Activated T-helper 1 cell treated with anti-CD3 and anti-CD28 coated beads, Interleukin-12 subunit alpha, Interleukin-12 subunit beta, Interleukin-2, Interleukin-4 antibody, amounts not matched to agents 30 ng/mL and 10 ng/mL and 1 ng/mL, durations not matched to agents 14 hours and 24 hours and 36 hours (primary cell): Measurements from ENCODE around the gene TAL1. TPM values are rescaled to one million over a fixed set of nuclear protein-coding genes. Genes with fewer than 3 reads are reported as not detected.

Experiments used
- DNase-seq: peaks from one replicate; pipeline ENCODE4 v3.0.0; 2021; ENCODE audit warnings: low spot score
- H3K27ac Mint-ChIP-seq: one replicate; pipeline ENCODE4 v1.8.0; 2021; ENCODE audit warnings: mild to moderate bottlenecking, mixed read lengths
- H3K27me3 Mint-ChIP-seq: one replicate; pipeline ENCODE4 v1.8.0; 2022; ENCODE audit warnings: mild to moderate bottlenecking, moderate library complexity, mixed read lengths; ENCODE audit not compliant: insufficient read depth
- H3K36me3 Mint-ChIP-seq: one replicate; pipeline ENCODE4 v1.8.0; 2021; ENCODE audit warnings: low read depth, mixed read lengths
- H3K4me1 Mint-ChIP-seq: one replicate; pipeline ENCODE4 v1.8.0; 2021; ENCODE audit warnings: low read depth, mixed read lengths
- H3K4me3 Mint-ChIP-seq: one replicate; pipeline ENCODE4 v1.8.0; 2021; ENCODE audit warnings: mild to moderate bottlenecking, moderate library complexity, mixed read lengths
- H3K9me3 Mint-ChIP-seq: one replicate; pipeline ENCODE4 v1.8.0; 2021; ENCODE audit warnings: mixed read lengths
- intact Hi-C: fragments of 100-400 bp; cut with micrococcal nuclease; formaldehyde crosslinking; loops from one replicate; pipeline ENCODE4 v1.15.1; 2024
- total RNA-seq: library from RNA; stranded (reverse); gene quantifications from 2 replicates; pipeline ENCODE4 v1.2.3, GENCODE V29; 2022

TAL1 gene
- total RNA-seq, 1 donor from 2014 or later = not detected

DNA sequence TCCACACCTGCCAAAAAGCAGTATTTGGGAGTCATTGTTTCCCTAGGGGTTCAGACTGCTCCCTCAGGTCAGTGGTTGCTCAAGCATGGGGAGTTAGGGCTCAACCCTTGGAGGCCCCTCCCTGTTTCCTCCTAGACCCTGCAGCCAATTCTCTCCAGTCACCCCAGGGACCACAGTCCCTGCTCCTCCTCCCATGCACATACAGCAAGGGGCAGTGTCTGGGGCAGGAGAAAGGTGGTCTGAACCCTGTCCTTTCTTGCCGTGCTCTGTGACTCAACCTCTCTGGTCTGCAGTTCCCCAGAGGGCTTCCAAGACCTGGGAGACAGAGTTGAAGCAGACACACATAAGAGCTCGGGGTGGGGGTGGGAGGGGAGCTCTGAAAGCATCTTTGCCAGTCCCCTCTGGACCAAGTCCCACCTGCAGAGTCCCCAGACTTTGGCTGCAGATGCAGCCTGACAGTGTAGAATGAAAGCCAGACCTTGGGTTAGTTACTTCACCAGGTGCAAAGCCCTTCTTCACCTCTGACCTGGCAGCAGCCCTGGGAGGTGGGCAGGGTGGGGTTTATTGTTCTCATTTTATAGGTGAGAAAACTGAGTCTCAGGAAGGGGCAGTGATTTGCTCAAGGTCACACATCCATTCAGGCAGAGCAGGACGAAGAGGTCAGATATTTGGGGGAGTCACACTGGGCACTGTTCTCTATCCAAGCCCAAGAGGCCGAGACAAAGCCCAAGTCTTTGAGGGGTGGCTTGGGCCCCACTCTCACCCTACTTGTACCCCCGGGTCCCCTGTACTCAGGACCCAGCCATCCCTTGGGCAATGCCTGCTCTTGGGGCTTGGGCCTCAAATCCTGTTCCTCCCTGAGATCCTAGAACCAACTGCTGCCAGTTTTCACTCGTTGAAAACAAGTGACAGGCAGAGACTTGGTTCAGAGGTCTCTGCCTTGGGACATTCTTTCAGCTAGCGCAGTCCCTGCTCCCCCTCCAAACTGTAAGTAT is 42.9 kb downstream of the TAL1 start:
- H3K4me3 Mint-ChIP-seq = no peak overlapping the region
- peaks cover 4% of the 10 kb centered on the region for H3K27me3 Mint-ChIP-seq
- no peaks in the 10 kb centered on the region for H3K4me1 Mint-ChIP-seq
- DNase-seq = no peak
- H3K9me3 Mint-ChIP-seq = no peaks in the 10 kb centered on the region
- H3K36me3 Mint-ChIP-seq = no peaks in the 10 kb centered on the region
- intact Hi-C loops = no loop called here
- H3K27ac Mint-ChIP-seq = no peak overlapping the region

- Mint-ChIP-seq H3K9me3 (no peaks in the 10 kb centered on the region), H3K4me3 (no peak overlapping the region), H3K4me1 (no peaks in the 10 kb centered on the region), H3K27ac (no peak overlapping the region), H3K27me3 (peaks cover 5% of the 10 kb centered on the region), H3K36me3 (no peaks in the 10 kb centered on the region)
- no peak for DNase-seq
- intact Hi-C loops = no loop called here
Observed at GRCh38 chr1:47187926-47188250, 44.1 kb downstream of the TAL1 start.

DNA sequence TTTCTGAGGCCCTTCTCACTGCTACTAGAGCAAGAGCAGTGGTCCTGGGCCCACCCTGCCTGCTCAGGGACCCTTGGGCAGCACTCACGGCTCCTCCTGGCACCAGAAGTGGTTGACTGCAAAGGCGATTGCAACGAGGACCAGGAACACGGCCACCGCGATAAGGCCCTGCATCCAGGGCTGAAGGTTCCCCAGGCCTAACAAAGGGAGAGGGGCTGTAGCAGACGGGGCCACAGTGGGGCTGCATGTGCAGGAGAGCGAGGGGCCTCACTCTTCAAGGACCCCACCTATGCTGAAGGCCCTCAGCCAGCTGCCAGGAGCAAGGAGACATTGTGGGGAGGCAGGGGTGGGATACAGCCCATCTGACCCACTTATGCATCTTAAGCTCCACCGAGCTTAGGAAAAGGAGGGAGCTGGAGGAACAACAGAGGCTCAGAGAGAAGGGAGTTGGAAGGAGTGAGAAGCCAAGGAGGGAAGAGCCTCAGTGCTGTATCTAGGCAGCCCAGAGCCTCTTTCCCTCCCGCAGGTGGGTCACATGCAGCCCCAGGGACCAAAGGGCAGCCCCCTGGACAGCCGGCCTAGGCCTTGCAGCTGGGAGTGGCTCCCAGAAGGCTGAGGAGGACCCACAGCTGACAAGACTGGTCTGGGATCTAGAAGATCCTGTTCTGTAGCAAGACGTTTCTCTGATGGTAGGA is 44.6 kb downstream of the TAL1 start:
- no peaks in the 10 kb centered on the region for H3K36me3 Mint-ChIP-seq
- no peak for DNase-seq

DNA sequence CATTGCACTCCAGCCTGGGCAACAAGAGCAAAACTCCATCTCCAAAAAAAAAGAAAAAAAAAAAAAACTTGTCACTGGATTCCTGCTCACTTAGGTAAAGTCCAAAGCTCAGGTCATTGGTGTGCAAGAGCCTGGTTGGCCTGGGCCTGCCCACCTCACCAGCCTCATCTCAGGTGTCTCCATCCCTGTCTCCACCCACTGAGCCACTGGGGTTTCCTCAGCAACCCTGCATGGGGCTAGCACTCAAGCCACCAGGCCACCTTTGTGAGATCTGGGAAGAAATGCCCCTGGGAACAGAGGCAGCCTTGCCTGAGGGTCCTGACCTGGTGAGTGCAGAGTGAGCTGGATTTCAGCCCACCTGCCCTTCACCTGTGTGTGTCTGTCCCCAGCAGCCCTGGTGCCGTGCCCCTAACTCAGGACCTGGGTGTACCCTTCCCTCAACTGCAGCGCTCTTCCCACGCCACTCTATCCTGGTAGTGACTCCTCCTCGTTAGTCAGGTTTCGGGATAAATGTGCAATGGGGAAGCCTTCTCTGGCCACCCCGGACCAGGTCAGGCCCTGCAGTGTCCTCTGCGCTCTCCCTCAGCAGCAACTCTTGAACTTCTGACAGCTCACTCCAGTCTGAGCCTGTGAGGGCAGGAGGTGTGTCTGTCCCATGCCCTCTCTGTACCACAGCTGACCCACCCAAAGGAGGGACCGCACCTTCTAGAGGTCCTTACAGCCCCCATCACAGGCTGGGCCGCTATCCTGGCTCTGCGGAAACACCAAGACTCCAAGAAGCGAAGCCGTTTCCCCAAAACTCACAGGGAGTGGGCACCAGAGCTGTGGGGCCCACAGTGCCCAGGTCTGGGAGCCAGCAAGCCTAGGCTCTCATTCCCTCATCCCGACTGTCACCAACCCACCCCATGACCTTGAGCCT is 45.5 kb downstream of the TAL1 start:
- Mint-ChIP-seq H3K36me3 (no peaks in the 10 kb centered on the region), H3K4me3 (no peak overlapping the region), H3K9me3 (no peaks in the 10 kb centered on the region), H3K4me1 (no peaks in the 10 kb centered on the region), H3K27me3 (peaks cover 6% of the 10 kb centered on the region), H3K27ac (no peak overlapping the region)
- DNase-seq = no peak
- intact Hi-C loops = no loop called here

More for the DNA sequence above, 44.6 kb downstream of the TAL1 start:
- intact Hi-C loops = no loop called here
- H3K9me3 Mint-ChIP-seq = no peaks in the 10 kb centered on the region
- H3K4me1 Mint-ChIP-seq = no peaks in the 10 kb centered on the region
- H3K27ac Mint-ChIP-seq = no peak overlapping the region
- no peak overlapping the region for H3K4me3 Mint-ChIP-seq
- H3K27me3 Mint-ChIP-seq = peaks cover 5% of the 10 kb centered on the region

- Mint-ChIP-seq H3K27me3 (peaks cover 12% of the 10 kb centered on the region), H3K9me3 (no peaks in the 10 kb centered on the region), H3K4me3 (no peak overlapping the region), H3K36me3 (no peaks in the 10 kb centered on the region), H3K27ac (no peak overlapping the region), H3K4me1 (no peaks in the 10 kb centered on the region)
- intact Hi-C loops = no loop called here
- DNase-seq = no peak
Observed at GRCh38 chr1:47184822-47185677, 47.0 kb downstream of the TAL1 start.

DNA sequence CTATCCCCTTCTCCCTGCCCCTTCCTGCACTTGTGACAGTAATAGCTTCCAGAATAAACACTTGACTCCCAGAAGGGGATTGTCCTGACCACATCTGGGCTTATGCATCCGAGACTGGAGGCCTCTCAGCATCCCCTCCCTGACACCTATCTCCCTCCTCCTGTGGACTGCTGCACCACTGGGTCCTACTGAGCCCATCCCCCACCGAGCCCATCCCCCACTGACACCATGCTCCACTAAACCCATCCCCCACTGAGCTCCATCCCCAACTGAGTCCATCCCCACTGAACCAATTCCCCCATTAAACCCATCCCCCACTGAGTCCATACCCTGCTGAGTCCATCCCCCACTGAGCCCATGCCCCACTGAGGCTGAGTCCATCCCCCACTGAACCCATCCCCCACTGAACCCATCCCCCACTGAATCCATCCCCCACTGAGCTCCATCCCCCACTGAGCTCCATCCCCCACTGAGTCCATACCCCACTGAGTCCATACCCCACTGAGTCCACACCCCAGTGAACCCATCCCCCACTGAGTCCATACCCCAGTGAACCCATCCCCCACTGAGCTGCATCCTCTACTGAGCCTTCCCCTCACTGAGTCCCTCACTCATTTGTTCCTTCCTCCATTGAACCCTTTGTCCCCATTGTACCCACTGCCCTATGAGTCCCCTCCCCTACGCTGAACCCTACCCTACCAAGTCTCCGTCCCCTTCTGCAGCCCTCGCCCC is 47.8 kb downstream of the TAL1 start:
- Mint-ChIP-seq H3K4me1 (peaks cover 6% of the 10 kb centered on the region), H3K4me3 (no peak overlapping the region), H3K27me3 (peaks cover 17% of the 10 kb centered on the region), H3K27ac (no peak overlapping the region), H3K36me3 (no peaks in the 10 kb centered on the region), H3K9me3 (no peaks in the 10 kb centered on the region)
- intact Hi-C loops = no loop called here
- DNase-seq = no peak

DNA sequence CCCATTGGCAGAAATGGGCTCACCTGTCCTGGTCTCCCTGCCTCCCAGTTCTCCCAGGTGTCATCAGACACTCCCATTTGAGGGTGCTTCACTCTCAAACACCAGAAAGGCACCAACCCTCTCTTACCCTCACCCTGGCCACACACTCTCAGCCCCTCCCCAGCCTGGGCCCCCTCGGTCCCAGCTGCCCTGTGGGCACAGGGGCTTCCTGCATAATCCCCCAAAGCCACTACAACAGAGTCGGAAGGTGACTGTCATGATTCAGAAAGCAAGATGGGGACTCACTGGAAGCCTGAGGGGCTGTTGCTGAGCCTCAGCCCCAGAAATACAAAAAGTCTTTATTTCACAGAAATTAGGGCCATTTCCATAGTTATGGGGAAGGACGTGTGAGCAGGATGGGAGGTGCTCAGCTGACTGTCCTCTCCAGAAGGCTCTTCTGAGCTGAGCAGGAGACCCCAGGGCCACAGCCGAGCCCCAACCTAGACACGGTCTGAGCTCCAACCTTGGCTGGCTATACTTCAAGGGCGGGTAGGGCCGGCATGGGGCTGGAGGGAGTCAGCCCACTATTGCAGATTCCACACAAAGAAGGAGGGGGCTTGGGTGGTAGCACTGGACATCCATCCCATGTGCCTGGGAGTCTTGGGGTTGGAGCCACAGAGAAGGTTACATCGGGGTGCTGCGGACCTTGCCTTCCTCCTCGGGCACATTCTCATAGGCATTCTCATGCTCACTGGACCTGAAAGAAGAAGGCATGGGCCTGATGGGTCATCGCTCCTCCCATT is 48.5 kb downstream of the TAL1 start:
- H3K9me3 Mint-ChIP-seq = no peaks in the 10 kb centered on the region
- intact Hi-C loops = no loop called here
- H3K4me3 Mint-ChIP-seq = no peak overlapping the region
- no peaks in the 10 kb centered on the region for H3K36me3 Mint-ChIP-seq
- H3K4me1 Mint-ChIP-seq = peaks cover 13% of the 10 kb centered on the region
- H3K27ac Mint-ChIP-seq = no peak overlapping the region
- DNase-seq = no peak
- peaks cover 18% of the 10 kb centered on the region for H3K27me3 Mint-ChIP-seq

DNA sequence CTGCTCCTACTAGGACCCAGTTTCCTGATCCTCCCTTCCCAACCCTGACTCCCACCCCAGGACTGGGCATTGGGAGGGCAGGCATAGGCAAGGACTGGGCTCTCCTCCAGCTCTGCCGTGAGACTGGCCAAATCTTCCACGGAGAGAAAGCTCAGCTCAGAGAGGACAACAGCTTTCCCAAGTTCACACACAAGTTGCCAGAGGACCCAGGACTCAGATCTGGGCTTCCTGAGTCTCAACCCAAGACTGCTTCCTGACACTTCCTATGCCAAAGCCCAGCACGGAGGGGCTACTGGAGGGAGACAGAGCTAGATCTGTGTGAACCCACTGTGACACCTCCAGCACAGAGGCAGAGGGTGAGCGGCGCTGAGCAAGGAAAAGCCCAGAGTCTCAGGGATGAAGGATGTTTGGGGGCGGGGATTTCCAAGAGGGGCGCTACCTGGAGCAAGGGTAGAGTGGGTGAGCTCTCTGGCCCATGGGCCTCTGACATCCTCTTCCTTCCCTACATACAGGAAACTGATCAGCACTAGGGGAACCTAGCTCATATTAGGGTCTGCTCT is 49.3 kb downstream of the TAL1 start:
- Mint-ChIP-seq H3K27me3 (peaks cover 18% of the 10 kb centered on the region), H3K4me3 (no peak overlapping the region), H3K9me3 (no peaks in the 10 kb centered on the region), H3K4me1 (peaks cover 13% of the 10 kb centered on the region), H3K27ac (no peak overlapping the region), H3K36me3 (no peaks in the 10 kb centered on the region)
- intact Hi-C loops = no loop called here
- no peak for DNase-seq

DNA sequence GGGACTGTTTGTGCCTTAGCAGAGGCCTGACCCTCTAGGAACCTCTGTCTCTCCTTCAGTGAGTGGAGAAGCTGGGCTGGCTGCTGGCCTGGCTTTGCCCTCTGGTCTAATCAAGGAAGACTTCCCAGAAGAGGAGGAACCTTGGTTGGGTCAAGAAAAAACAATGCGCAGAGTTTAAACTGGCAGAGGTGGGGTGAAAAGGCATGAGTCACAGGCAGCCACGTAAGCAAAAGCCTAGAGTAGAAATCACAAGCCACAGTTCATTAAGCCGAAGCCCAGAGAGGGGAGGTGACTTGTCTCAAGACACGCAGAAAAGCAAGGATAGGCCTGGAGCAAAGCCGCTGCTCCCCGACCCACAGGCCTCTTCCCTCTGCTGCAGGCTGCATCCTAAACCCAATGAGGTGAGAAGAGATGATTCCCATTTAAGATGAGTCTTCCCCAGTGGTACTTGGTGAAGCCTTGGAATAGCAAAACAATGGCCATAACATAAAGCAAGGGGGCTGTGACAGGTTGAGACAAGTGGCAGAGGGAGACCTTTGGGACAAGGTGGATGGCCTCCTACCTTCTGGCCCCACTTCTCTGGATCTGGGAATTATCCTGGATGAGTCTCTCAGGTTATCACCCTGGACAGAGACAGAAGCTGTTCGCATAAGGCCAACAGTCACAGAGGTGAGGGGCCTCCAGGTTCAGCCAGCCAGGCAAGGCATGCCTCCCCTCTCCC is 49.9 kb downstream of the TAL1 start:
- Mint-ChIP-seq H3K9me3 (no peaks in the 10 kb centered on the region), H3K36me3 (no peaks in the 10 kb centered on the region), H3K4me3 (no peak overlapping the region), H3K4me1 (peaks cover 13% of the 10 kb centered on the region), H3K27ac (no peak overlapping the region), H3K27me3 (peaks cover 20% of the 10 kb centered on the region)
- intact Hi-C loops = no loop called here
- no peak for DNase-seq

GRCh38 chr1:47181095-47181954 is 50.7 kb downstream of the TAL1 start:
- H3K9me3 Mint-ChIP-seq = no peaks in the 10 kb centered on the region
- DNase-seq = no peak
- H3K36me3 Mint-ChIP-seq = no peaks in the 10 kb centered on the region
- H3K27me3 Mint-ChIP-seq = peaks cover 20% of the 10 kb centered on the region
- no peak overlapping the region for H3K4me3 Mint-ChIP-seq
- intact Hi-C loops = no loop called here
- H3K27ac Mint-ChIP-seq = no peak overlapping the region
- H3K4me1 Mint-ChIP-seq = peaks cover 13% of the 10 kb centered on the region
